Neural cell (in vitro differentiated cells): Measurements from ENCODE around the gene HDAC3.

Source experiments
- EP300 ChIP-seq: fragments of 450-650 bp; conservative IDR thresholded peaks from 2 replicates; pipeline ENCODE4 v1.6.1; 2014; ENCODE audit warnings: antibody characterized with exemption, mild to moderate bottlenecking, moderate library complexity; ENCODE audit not compliant: poor library complexity, severe bottlenecking
- EZH2 ChIP-seq: fragments of 200-600, 300-800 bp; shearing (Covaris generic), sonication (generic); IDR thresholded peaks from 2 replicates; pipeline ENCODE4 v1.6.1; 2014; ENCODE audit warnings: antibody characterized with exemption, low read length, borderline replicate concordance, mild to moderate bottlenecking; ENCODE audit not compliant: insufficient read depth, poor library complexity, severe bottlenecking
- POLR2AphosphoS5 ChIP-seq: IDR thresholded peaks from 2 replicates; pipeline ENCODE4 v1.6.1; 2012
- RAD21 ChIP-seq: fragments of 450-650 bp; conservative IDR thresholded peaks from 2 replicates; pipeline ENCODE4 v1.6.1; 2014; ENCODE audit warnings: antibody characterized with exemption, mild to moderate bottlenecking, moderate library complexity
- SMC3 ChIP-seq: fragments of 450-650 bp; conservative IDR thresholded peaks from 2 replicates; pipeline ENCODE4 v1.6.1; 2014; ENCODE audit warnings: antibody characterized with exemption, mild to moderate bottlenecking, moderate library complexity; ENCODE audit not compliant: poor library complexity
- TAF1 ChIP-seq: IDR thresholded peaks from 2 replicates; pipeline ENCODE4 v1.6.1; 2012; ENCODE audit warnings: low read depth
- TF ChIP-seq, protein P1 (sequence below): fragments of 450-650 bp; IDR thresholded peaks from 2 replicates; pipeline ENCODE4 v1.5.1; 2014; ENCODE audit warnings: antibody characterized with exemption, mild to moderate bottlenecking, moderate library complexity; ENCODE audit not compliant: poor library complexity, severe bottlenecking
- TF ChIP-seq, protein P2 (sequence below): IDR thresholded peaks from 2 replicates; pipeline ENCODE4 v1.6.1; 2012; ENCODE audit warnings: borderline replicate concordance

- TF ChIP-seq, protein P1, sequence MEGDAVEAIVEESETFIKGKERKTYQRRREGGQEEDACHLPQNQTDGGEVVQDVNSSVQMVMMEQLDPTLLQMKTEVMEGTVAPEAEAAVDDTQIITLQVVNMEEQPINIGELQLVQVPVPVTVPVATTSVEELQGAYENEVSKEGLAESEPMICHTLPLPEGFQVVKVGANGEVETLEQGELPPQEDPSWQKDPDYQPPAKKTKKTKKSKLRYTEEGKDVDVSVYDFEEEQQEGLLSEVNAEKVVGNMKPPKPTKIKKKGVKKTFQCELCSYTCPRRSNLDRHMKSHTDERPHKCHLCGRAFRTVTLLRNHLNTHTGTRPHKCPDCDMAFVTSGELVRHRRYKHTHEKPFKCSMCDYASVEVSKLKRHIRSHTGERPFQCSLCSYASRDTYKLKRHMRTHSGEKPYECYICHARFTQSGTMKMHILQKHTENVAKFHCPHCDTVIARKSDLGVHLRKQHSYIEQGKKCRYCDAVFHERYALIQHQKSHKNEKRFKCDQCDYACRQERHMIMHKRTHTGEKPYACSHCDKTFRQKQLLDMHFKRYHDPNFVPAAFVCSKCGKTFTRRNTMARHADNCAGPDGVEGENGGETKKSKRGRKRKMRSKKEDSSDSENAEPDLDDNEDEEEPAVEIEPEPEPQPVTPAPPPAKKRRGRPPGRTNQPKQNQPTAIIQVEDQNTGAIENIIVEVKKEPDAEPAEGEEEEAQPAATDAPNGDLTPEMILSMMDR, result no peak
- TF ChIP-seq EZH2, result no peak
- no peak for TF ChIP-seq POLR2AphosphoS5
- TF ChIP-seq TAF1, result no peak
- no peak for TF ChIP-seq SMC3
- no peak for TF ChIP-seq RAD21
- TF ChIP-seq, protein P2, sequence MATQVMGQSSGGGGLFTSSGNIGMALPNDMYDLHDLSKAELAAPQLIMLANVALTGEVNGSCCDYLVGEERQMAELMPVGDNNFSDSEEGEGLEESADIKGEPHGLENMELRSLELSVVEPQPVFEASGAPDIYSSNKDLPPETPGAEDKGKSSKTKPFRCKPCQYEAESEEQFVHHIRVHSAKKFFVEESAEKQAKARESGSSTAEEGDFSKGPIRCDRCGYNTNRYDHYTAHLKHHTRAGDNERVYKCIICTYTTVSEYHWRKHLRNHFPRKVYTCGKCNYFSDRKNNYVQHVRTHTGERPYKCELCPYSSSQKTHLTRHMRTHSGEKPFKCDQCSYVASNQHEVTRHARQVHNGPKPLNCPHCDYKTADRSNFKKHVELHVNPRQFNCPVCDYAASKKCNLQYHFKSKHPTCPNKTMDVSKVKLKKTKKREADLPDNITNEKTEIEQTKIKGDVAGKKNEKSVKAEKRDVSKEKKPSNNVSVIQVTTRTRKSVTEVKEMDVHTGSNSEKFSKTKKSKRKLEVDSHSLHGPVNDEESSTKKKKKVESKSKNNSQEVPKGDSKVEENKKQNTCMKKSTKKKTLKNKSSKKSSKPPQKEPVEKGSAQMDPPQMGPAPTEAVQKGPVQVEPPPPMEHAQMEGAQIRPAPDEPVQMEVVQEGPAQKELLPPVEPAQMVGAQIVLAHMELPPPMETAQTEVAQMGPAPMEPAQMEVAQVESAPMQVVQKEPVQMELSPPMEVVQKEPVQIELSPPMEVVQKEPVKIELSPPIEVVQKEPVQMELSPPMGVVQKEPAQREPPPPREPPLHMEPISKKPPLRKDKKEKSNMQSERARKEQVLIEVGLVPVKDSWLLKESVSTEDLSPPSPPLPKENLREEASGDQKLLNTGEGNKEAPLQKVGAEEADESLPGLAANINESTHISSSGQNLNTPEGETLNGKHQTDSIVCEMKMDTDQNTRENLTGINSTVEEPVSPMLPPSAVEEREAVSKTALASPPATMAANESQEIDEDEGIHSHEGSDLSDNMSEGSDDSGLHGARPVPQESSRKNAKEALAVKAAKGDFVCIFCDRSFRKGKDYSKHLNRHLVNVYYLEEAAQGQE, result no peak
- no peak for TF ChIP-seq EP300
Measured at GRCh38 chr5:141638771-141639170, 2.1 kb upstream of the HDAC3 start.
